Muscle layer of duodenum (tissue), 2 donors: ENCODE results near the gene CSE1L.
"Not testable (repeated sequence)": the region's sequence is repeated elsewhere in the genome, so short reads cannot be mapped to it uniquely, and the experiment has no call there.

Experiments
- H3K27ac ChIP-seq: one replicate; pipeline ENCODE4 v1.7.0; 2013; ENCODE audit warnings: mild to moderate bottlenecking, low read length
- H3K27me3 ChIP-seq: one replicate; pipeline ENCODE4 v1.7.0; 2013; ENCODE audit warnings: low read depth, mild to moderate bottlenecking, control low read depth, low read length
- H3K36me3 ChIP-seq, 2 donors: one replicate each; pipeline ENCODE4 v1.7.0; 2013; ENCODE audit warnings: low read length in 2 of 2, control low read depth in 1 of 2, mild to moderate bottlenecking in 1 of 2; ENCODE audit not compliant: insufficient read depth in 2 of 2, control insufficient read depth in 1 of 2
- H3K4me1 ChIP-seq, 2 donors: one replicate each; pipeline ENCODE4 v1.7.0; 2013; ENCODE audit warnings: low read length in 2 of 2, mild to moderate bottlenecking in 2 of 2, control low read depth in 1 of 2, moderate library complexity in 1 of 2; ENCODE audit not compliant: insufficient read depth in 2 of 2, control insufficient read depth in 1 of 2
- H3K4me3 ChIP-seq, 2 donors: one replicate each; pipeline ENCODE4 v1.7.0; 2013; ENCODE audit warnings: low read length in 2 of 2, low read depth in 1 of 2, mild to moderate bottlenecking in 1 of 2
- H3K9me3 ChIP-seq, 2 donors: one replicate each; pipeline ENCODE4 v1.7.0; 2013; ENCODE audit warnings: low read length in 2 of 2, control low read depth in 1 of 2, mild to moderate bottlenecking in 1 of 2; ENCODE audit not compliant: control insufficient read depth in 1 of 2
- donor health status: healthy.

Gene CSE1L

GRCh38 chr20:49104979-49105547 is 59.0 kb downstream of the CSE1L start:
- peaks cover 23 to 31% of the 10 kb centered on the region in 2 donors for H3K36me3 ChIP-seq
- H3K27me3 ChIP-seq, H3K27ac ChIP-seq, H3K9me3 ChIP-seq, H3K4me3 ChIP-seq, H3K4me1 ChIP-seq: not testable (repeated sequence)

DNA sequence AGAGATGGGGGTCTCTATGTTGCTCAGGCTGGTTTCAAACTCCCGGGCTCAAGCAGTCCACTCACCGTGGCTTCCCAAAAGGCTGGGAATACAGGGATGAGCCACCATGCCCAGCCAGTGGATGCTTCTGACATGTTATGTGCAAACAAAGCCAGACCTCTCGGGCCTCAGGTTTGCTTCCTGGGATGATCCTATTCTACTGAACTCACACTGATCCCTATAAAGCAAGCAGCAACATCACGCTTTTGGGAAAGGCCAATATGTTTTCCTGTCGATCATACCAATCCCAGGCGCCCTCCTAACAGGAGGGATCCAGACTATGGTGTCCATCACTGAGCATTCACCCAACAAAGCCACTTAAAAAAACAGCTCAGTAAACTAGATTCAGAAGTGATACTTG is 60.2 kb downstream of the CSE1L start:
- Histone ChIP-seq H3K4me3 (no peak overlapping the region), H3K4me1 (no peaks in the 10 kb centered on the region), H3K9me3 (no peaks in the 10 kb centered on the region), H3K36me3 (peaks cover 23 to 35% of the 10 kb centered on the region in 2 donors), H3K27ac (no peak overlapping the region), H3K27me3 (no peaks in the 10 kb centered on the region)

- no peaks in the 10 kb centered on the region for H3K27me3 ChIP-seq
- peaks cover 20 to 43% of the 10 kb centered on the region in 2 donors for H3K36me3 ChIP-seq
- no peaks in the 10 kb centered on the region for H3K9me3 ChIP-seq
- H3K27ac ChIP-seq = no peak overlapping the region
- no peak overlapping the region for H3K4me3 ChIP-seq
- H3K4me1 ChIP-seq = no peaks in the 10 kb centered on the region
Measured at GRCh38 chr20:49110767-49111694, 64.9 kb downstream of the CSE1L start.

GRCh38 chr20:49112596-49113274 is 66.6 kb downstream of the CSE1L start:
- Histone ChIP-seq H3K4me1 (no peaks in the 10 kb centered on the region), H3K36me3 (peaks cover 33 to 59% of the 10 kb centered on the region in 2 donors), H3K4me3 (no peak overlapping the region), H3K27ac (no peak overlapping the region), H3K27me3 (no peaks in the 10 kb centered on the region), H3K9me3 (no peaks in the 10 kb centered on the region)

DNA sequence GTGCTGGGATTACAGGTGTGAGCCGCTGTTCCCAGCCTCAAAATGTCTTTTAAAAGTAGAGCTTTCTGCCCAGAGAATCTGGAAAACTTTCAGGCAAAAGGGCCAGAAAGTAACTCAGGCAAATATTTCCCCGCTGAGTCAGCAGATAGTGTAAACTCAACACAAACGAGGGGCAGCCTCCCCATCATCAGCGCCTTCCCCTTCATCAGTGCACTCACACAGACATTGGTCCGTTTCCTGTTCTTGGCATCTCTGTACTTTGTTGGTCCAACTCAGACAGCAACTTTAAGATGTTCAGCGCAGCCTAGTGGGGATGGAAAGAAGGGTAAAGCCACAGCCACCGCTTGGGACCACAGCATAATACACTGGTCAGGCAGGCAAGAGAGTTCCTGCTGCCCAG is 69.5 kb downstream of the CSE1L start:
- Histone ChIP-seq H3K27ac (no peak overlapping the region), H3K4me3 (no peak overlapping the region), H3K36me3 (peaks cover 60 to 77% of the 10 kb centered on the region in 2 donors), H3K9me3 (no peaks in the 10 kb centered on the region), H3K4me1 (no peaks in the 10 kb centered on the region), H3K27me3 (no peaks in the 10 kb centered on the region)

DNA sequence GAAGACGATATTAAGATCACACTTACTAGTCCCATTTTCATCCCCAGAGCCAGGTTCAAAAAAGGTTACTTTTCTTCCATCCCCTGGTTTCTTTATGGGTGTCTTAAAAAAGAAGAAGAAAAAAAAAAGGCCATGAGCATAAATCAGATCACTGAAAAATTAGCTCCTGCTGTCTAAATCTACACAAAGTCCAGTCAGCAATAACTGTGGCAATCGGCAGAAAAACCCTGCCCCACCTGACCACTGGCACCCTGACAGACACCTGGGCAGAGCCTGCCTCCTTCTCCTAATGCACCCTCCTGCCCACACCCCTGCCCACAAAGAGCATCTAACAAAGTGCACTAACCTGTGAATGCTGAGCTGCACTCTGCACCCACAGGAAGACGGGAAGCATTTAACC is 72.2 kb downstream of the CSE1L start:
- H3K9me3 ChIP-seq = no peaks in the 10 kb centered on the region
- no peaks in the 10 kb centered on the region for H3K27me3 ChIP-seq
- H3K36me3 ChIP-seq = peaks cover 56 to 80% of the 10 kb centered on the region in 2 donors
- H3K4me1 ChIP-seq = no peaks in the 10 kb centered on the region
- H3K4me3 ChIP-seq = no peak overlapping the region
- H3K27ac ChIP-seq = no peak overlapping the region

- H3K4me3 ChIP-seq = no peak overlapping the region
- no peak overlapping the region for H3K27ac ChIP-seq
- no peaks in the 10 kb centered on the region for H3K4me1 ChIP-seq
- no peaks in the 10 kb centered on the region for H3K27me3 ChIP-seq
- peaks cover 60 to 78% of the 10 kb centered on the region in 2 donors for H3K36me3 ChIP-seq
- H3K9me3 ChIP-seq = no peaks in the 10 kb centered on the region
Measured at GRCh38 chr20:49119988-49120387, 73.9 kb downstream of the CSE1L start.

DNA sequence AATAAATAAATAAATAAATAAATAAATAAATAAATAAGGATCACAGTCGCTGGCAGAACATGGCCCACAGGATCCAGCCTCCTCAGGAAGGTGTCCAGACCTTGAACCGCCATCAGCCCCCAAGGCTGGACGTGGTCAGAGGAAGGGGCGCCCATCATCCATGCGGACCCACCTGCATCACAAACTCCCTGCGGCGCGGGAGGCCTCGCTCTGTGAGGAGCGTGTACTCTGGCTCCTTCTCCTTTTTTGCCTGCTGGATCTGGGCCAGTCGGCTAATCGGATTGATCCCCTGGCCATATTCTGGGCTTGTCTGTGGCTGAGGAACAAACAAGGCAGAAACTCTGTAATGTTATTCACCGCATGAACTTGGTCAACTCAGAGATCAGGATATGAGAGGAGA is 76.8 kb downstream of the CSE1L start:
- Histone ChIP-seq H3K4me3 (no peak overlapping the region), H3K9me3 (no peaks in the 10 kb centered on the region), H3K4me1 (no peaks in the 10 kb centered on the region), H3K27ac (no peak overlapping the region), H3K36me3 (peaks cover 45 to 58% of the 10 kb centered on the region in 2 donors), H3K27me3 (no peaks in the 10 kb centered on the region)

DNA sequence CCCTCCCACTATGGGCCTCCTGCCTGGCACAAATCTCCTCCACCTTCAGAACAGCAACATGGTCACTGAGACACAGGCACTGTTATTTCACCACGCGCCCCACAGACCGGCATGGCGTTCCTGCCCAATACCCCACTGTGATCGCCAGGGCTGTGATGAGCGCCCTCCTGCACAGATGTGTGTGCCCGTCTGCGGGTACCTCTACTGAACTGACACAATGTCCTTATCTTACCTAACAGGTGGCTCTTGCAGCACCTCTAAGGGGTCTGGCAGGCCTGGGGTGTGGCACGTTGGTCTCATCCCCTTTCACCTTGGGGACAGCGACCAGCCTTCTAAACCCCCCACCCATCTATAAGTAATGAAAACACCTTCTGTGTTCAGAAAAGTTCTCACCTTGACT is 77.9 kb downstream of the CSE1L start:
- no peak overlapping the region for H3K27ac ChIP-seq
- no peaks in the 10 kb centered on the region for H3K9me3 ChIP-seq
- no peak overlapping the region for H3K4me3 ChIP-seq
- no peaks in the 10 kb centered on the region for H3K27me3 ChIP-seq
- peaks cover 34 to 48% of the 10 kb centered on the region in 2 donors for H3K36me3 ChIP-seq
- no peaks in the 10 kb centered on the region for H3K4me1 ChIP-seq

- Histone ChIP-seq H3K36me3 (peaks cover 11 to 12% of the 10 kb centered on the region in 2 donors), H3K4me3 (no peak overlapping the region), H3K4me1 (peaks cover 0 to 3% of the 10 kb centered on the region in 2 donors), H3K27ac (no peak overlapping the region), H3K27me3 (no peaks in the 10 kb centered on the region), H3K9me3 (no peaks in the 10 kb centered on the region)
Measured at GRCh38 chr20:49132995-49133478, 86.9 kb downstream of the CSE1L start.

DNA sequence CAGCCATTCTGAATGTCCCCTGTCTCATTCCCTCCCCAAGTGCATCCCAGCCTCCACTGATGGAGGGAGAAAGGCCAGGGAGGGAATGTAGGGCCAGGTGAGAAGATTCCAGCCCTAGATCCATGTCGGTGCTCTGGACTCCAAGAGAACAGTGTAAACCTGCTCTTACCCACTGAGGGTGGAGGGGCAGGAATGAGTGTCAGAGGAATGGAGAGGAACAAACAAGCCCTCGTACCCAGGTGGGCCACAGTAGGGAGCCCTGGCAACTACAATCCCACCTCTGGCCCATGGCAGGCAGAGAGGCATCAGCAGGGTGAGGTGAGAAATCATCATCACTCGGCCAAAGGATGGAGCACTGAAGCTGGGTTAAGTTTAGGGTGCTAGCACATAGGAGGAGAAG is 87.5 kb downstream of the CSE1L start:
- no peaks in the 10 kb centered on the region for H3K9me3 ChIP-seq
- no peaks in the 10 kb centered on the region for H3K27me3 ChIP-seq
- peaks cover 0 to 3% of the 10 kb centered on the region in 2 donors for H3K4me1 ChIP-seq
- no peak overlapping the region for H3K27ac ChIP-seq
- peaks cover 11 to 12% of the 10 kb centered on the region in 2 donors for H3K36me3 ChIP-seq
- no peak overlapping the region for H3K4me3 ChIP-seq
